Measurements from ENCODE around the gene NPAS3.

Gene NPAS3

DNA sequence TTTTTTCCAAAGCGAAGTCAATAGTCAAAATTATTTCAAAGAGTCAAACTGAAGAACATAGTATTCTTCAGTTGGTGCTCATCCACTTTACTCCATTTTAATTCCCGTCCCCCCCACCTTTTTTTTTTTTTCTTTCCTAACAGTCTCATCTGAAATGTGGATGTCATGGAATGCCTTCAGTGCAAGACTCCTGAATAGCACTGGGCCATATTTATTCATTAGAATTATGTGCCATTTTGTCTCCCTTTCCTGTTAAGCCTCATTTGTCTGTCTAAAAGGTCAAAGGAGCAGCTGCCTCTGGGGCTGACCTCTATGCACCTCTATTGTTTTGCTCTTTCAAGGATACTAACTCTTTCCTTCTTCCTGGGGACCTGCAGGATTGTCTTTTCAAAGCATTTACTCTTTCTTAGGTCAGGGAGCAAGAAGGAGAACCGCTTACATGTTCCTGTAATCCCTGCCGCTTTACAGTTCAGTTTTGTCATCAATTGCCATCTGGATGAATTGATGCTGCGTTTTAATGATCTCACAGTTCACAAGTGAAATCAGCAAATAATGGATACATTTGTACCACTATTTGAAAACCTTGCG, 310.6 kb downstream of the NPAS3 start:
- DNase-seq (ENCODE audit: low read depth in 2 of 2, low spot score in 1 of 2), result no peak

DNA sequence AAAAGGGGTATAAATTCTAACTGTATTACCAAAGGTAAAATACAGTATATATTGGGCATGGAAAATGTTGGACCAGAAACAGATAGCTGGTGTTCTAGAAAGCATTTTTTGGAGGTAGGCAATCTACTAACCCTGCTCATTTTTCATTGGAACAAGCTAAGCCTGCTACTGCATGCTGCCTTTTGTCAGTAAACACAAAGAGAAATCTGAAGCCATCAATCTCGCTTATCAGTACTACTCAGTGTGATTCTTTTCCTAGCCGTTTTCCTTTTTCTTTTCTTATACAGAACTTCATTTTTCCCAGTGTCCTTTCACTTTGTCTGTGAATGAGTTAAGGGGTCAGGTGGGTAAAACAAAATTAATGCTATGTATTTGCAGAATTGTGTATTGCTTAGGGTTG, 312.3 kb downstream of the NPAS3 start:
- DNase-seq (ENCODE audit: low read depth in 2 of 2, low spot score in 1 of 2), result no peak

DNA sequence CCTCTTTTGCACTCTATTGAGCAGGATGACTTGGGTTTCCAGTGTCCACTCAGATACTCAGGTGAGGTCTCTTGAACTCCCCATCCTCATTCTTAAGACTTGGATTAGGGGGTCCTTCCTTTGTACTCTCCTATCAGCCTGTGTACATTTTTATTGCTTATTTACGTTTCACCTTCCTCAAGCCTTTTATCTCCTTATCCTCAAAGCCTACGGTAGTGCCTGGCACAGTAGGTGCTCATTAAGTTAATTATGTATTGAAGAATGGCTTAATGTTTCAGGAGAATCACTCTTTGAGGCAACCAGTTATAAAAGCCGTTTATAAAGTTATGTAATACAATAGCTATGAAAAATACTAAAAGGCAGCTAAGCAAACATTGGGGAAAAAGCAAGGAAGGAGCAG, 315.7 kb downstream of the NPAS3 start:
- no peak for DNase-seq (ENCODE audit: low read depth in 2 of 2, low spot score in 1 of 2)

DNA sequence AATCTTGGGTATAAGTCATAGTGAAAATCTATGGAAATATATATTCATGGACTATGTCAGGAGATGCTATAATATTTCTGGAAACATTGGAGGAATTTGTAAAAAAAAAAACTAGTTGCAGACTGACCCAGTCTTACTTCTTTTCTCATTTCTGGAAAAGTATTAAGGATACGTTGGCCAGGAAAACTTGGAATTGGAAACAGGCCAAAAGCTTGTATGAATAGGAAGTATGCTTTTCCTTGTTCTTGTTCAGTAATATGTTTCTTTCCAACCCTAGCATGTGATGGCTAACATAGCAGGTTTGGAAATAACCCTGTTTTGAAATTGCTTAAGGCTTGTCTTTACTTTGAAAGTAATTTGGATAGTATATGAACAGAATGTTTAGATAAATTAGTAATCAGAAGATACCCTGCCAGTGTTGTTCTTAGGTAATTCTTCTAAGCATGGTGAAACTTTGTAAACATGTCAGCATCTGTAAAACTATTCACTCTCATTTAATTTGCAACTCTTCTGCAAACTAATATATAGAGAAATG, 316.2 kb downstream of the NPAS3 start:
- no peak for DNase-seq (ENCODE audit: low read depth in 2 of 2, low spot score in 1 of 2)

DNA sequence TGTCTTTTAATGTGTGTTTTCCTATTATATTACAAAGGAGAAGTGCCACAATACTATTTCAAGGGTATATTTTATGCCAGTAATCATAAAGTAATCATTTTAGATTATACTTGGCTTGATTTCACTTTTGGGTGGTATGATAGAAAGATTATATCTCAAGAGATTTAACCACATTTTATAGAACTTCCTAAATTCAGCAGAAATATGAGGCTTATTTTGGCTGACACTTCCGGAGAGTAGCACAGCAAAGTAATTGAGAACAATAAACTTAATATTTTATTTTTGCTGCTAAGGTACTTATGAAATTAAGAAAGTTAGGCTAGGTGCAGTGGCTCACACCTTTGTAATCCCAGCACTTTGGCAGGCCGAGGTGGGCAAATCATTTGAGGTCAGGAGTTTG, 319.1 kb downstream of the NPAS3 start:
- no peak for DNase-seq (ENCODE audit: low read depth in 2 of 2, low spot score in 1 of 2)

DNA sequence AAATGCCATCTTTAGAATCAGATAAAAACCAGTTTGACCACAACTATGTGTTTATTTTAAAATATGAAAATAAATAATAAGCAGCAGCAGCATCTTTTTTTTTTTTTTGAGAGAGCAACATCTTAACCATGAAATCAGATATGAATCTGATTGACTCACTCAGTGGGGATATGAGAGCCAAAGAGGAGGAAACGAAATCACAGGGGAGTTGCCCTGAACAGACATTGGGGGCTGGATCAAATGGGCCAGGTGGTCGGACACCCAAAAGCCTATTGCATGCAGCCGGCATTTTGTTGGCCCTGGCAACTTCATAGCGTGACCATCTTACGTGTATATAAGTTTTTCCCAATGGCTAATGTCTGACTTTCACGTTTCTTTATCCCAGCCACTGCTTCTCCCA, 321.1 kb downstream of the NPAS3 start:
- no peak for DNase-seq (ENCODE audit: low read depth in 2 of 2, low spot score in 1 of 2)

DNA sequence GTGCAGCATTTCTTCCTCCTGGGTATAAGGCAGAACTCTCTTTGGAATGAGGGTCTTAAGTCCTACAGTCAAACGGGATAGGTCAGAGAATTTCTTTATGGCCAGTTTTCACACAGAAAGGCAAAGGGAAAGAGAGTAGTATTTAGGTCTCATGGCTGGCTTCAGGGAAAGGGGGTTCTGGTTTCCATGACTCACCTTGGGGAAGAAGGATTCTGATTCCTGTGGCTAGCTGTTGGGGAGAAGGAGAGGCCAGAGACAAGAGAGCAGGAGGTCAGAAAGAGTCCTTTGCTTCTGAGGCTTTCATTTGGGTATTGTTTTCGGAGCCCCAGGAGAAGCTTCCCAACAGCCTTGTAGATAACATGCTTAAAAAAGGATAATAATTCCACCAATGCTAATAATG, 332.5 kb downstream of the NPAS3 start:
- DNase-seq (ENCODE audit: low read depth in 2 of 2, low spot score in 1 of 2), result no peak

DNA sequence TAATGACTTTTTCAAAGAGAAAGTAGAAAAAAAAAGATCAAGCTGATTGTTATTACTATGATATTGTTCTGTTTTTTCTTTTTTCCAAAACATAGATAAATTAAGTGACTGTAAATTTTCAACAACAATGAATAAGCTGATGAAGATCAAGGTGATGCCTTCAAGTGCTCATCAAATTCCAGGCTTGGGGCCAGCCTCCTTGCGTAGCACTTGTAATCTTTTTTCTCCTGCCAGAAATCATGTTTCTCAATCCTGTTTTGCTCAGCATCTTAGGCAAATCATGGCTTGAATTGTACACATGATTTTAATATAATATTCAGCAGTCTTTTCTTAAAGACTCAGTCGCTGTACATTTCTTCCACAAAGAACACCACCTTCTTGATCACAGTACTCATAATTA, 333.2 kb downstream of the NPAS3 start:
- no peak for DNase-seq (ENCODE audit: low read depth in 2 of 2, low spot score in 1 of 2)

DNA sequence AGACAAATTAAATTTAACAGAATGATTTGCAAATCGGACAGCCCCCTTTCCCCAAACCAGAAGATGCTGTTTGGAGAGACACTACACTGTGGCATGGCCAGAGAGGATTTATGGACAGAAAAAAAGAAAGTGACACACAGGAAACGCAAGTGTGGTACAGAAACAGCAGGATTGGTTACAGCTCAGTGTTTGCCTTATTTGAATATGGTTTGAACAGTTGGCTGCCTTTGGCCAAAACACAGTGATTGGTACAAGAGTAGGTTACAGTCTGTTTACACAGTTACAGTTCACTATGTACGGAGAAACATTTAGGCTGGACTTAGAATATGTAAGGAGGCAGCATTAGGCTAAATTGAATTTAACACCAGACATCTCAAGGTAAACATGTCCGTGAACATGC, 335.3 kb downstream of the NPAS3 start:
- DNase-seq (ENCODE audit: low read depth in 2 of 2, low spot score in 1 of 2), result no peak

DNA sequence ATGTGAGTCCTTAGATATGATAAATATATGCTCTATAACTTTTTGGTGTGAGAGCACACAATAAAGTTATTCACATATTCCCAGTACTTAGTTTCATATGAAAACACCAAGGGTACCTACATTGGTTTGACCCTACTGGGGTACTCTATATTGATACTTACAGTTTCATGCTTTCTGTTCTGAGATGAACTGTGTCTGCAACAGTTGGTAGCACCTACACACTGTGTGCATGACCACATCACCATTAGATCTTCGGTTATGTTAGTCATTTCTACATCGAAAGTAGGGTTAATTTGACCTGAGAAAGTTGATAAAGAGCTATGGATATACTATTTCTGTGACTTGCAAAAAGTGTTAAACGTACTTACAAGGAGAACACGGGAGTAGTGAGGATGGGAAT, 337.2 kb downstream of the NPAS3 start:
- DNase-seq (ENCODE audit: low read depth in 2 of 2, low spot score in 1 of 2), result no peak

DNA sequence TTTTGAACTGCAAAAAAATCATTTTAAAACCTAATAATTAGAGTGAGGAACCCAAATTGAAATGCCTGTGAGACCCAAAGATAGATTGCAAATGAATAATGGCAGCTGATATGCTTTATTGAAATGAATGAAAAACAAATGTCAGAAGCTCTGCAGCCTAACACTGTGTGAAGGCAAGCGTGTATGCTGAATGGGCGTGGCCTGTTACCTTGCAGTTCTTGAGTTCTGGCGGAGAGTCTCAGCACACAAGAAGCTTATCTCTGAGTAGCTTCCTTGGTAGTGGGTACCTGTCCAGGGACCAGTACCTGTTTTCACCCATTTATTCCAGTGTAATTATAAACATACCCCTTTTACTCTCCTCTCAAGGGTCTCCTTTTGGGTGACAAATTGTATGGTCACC, 341.2 kb downstream of the NPAS3 start:
- DNase-seq (ENCODE audit: low read depth in 2 of 2, low spot score in 1 of 2), result no peak

DNA sequence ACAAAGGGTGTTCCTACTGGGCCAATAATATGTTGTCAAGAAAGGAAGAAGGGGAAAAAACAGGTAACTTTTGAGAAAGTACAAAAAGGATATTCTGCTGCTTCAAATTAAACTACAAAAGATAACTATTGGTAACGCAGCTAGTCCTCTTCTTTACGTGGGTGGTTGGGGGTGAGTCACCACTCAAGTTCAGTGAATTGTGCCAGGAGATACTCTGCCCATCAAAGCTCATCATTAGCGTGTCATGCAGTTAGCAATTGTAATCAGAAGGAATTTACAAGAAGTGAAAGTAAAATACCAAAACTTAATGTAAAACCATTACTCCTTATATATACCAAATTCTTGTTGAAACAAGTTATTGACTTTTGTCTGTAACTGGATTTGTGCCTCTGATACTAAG, 342.0 kb downstream of the NPAS3 start:
- DNase-seq (ENCODE audit: low read depth in 2 of 2, low spot score in 1 of 2), result no peak

DNA sequence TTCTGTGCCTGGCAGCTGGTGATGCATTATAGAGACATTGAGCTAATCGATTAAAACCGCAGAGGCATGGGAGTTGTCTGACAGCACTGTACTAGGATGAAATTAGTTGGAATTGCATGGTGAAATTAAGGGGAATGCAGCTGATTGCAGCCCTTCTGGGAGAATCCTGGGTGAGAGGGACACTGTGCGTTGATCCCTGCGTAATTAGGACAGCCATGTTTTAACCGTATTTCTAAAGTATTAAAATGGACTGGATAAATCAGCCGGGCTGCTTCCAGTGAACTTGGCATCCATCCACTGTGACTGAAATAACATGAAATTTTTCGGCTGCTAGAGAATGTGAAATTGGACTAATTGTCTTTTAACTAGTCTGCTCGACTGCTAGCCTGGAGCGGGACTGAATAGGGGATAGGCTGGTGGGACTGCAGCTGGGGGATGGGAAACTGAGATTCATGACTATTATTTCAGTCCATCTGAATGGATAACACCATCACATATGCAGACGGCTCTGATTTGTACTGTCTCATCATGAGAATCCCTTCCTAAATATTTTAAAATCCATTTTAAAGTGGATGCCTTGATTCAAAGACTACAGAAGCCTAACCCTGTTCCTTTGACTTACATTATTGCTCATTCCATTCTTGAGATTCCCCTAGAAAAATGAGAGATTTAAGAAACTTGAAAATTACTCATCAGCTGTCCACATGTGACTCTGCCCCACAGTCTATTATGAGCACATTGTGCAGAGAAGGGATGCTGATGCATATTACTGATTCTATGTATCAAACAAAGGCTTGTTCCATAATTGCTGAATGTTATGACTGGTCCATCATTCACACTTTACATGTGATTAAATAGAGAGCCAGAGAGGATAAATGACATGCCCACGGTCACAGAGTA, 343.9 kb downstream of the NPAS3 start:
- DNase-seq (ENCODE audit: low read depth in 2 of 2, low spot score in 1 of 2), result no peak

DNA sequence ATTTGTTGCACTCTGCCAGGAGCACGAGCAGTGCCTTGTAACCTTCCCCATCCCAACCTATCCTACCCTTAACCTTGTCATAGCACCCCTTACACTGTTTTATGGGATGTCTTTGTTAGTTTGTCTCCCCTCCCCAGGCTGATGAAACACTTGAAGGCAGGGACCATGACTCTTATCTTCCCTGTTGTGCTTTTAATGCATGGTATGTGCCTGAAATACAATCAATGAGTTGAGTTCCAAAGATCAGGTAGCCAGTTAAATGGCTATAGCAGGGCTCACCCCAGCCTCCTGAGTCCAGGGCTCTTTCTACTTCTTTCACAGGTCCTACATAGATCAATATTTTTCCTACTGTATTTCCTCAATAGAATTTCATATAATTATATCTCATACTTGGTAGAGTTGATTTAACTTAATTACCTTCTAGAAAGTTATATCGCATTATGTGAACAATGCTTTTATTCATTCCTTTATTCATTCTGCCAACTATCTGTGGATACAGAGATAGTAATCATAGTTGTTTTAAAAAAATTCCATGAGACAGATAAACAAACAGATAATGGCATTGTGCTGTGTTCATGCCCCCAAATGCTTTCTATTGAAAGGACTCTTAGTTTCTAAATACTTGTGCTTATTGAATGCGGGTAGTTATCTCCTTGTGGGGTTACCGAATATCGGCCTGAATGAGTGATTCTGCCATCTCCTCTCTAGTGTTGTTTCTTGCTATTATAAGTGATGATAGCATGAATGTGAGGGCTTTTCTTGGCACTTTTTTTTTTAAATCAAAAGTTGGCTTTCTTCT, 347.4 kb downstream of the NPAS3 start:
- DNase-seq (ENCODE audit: low read depth in 2 of 2, low spot score in 1 of 2), result no peak

DNA sequence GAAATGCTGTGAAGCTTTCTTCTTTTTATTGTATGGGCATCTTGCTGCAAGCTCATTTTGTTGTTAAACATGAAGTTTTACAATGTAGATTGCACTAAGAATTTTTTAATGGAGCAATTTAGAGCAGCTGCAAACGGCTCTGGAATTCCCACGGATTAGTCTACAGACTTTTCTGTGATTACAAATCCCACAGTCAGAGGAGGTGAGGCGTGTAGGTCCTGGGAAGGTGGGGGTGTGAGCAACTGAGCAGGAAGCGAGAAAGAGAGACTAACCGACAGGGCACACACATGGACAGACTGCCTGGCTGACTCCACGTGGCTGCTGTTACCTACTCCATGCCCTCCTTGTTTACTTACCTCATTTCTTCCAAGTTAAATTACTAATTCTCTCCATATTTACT, 348.5 kb downstream of the NPAS3 start:
- no peak for DNase-seq (ENCODE audit: low read depth in 2 of 2, low spot score in 1 of 2)

DNA sequence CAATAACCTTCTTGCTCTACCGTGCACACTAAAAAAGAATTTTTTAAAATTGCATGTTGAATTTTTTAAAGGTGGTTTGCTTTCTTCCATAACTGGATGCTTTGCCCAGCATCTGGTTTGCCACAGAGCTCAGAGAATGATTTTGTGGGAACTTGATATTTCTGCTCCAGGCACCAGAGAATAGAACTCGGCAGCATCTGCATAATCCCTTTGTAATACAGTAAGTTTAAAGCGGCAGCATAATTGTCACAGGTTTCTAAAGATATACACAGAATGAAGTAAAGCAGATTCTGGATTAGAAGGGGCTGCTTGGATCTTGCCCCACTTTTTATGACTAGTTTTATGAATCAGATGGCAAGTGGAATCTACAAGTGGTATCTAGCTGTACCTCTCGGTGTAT, 352.0 kb downstream of the NPAS3 start:
- no peak for DNase-seq (ENCODE audit: low read depth in 2 of 2, low spot score in 1 of 2)

DNA sequence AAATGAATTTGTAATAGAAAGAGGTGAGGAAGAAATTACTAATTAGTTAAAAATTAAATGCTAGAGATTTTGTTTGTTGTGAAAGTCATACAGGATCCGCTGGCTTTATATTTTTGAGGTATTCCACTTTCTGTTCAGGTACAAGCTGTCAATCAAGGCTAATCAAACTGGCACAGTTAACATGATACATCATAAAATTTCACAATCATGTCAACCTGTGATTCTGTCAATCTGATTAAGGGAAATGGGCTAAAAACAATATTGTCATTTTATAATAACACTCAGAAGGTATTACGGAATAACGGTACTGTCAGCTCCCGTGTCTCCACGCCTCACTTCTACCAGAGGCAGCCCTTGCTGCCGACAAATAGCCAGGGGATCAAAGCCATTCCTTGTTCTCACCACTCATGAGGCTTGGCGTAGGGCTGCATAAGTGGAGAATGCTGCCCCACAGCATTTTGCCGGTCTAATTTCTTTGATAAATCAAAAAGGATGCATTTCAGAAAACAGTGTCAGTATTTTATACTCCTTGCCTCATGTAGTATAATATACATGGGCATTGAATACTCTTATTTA, 352.9 kb downstream of the NPAS3 start:
- no peak for DNase-seq (ENCODE audit: low read depth in 2 of 2, low spot score in 1 of 2)

DNA sequence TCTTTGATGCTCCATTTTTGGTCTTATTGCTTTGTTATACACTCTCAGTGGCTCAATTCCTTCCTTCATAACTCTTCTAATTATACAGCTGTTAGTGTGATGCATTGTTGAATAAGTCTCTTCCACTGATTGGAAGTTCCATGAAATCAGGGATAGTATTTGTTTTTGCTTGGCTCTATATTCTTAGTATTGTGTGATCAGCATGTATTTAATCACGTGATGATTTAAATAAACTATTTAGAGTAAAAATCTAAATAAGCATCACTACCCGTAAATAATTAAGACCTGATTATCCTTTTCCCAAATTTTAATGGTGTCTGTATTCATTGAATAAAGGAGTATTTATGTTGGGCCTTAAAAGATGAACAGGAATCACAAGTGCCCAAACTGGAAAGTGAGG, 355.7 kb downstream of the NPAS3 start:
- no peak for DNase-seq (ENCODE audit: low read depth in 2 of 2, low spot score in 1 of 2)

DNA sequence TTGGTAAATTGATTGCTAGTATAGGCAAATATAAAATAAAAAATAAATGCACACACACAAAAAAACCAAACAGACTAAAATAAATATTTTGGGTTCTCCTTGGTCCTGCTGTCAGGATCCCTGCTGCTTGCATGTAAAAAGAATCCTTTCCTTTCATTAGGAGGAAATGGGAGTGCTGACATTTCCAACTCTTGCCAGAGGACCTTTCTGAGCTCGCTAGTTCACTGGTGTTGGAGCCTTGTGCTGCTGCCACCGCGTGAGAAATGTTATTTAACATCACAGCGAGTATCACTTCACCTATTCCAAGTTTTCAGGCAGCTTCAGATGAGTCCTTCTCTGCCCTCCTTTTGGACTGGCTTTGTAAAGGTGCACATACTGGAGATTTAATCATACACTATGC, 358.9 kb downstream of the NPAS3 start:
- no peak for DNase-seq (ENCODE audit: low read depth in 2 of 2, low spot score in 1 of 2)

DNA sequence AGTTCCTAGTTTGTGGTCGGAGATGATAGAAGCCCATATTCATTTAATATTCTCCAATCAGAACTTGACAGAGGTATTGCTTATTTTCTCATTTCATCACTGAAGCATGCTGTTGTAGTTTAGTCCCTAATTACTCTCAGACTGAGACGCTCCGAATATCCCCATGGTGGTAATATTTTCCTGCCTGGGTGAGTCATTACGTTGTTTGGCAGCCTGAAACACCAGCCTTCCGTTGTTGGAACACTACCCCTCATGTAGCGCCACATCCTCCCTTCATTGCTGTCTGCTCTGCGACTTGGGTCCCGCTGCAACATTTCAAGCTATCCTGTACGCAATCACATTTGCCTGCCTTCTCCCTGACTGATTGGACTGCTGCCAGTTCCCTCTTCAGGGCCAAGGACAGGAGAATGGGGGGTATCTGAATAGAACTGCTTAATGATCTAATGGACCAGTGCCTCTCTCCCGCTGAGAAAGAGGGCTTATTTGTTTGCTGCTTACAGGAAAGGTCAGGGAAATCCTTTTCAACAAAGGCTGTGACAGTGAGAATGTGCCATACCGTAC, 369.1 kb downstream of the NPAS3 start:
- no peak for DNase-seq (ENCODE audit: low read depth in 2 of 2, low spot score in 1 of 2)

DNA sequence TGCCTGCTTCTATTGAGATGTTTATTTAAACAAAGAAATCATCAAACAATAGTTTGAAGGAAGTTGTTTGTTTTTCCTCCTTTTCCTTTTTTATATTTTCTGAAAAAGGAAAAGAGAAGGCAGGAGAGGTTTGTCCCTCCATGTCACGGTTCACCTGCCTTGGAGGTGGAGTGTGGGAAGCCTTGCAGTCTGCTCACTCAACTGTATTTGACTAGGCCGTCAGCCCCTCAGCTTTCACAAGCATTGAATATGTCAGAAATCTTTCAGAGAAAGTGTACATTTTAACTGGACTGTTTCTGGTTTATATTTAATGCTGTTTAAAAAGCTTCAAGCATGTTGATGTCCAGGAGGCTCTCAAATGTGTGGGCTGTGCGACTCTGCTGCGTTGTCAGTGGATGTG, 370.4 kb downstream of the NPAS3 start:
- no peak for DNase-seq (ENCODE audit: low read depth in 2 of 2, low spot score in 1 of 2)
